ENCODE measurements around the gene PYDC1.
"Not testable (repeated sequence)": the region's sequence is repeated elsewhere in the genome, so short reads cannot be mapped to it uniquely, and the experiment has no call there.

The PYDC1 gene

GRCh38 chr16:31181102-31181830 lies 35.7 kb downstream of the PYDC1 start:
- peak overlapping the region; percentile 100 for H3K27ac Mint-ChIP-seq
- peaks cover 26% of the 10 kb centered on the region for H3K36me3 Mint-ChIP-seq
- peaks cover 65% of the 10 kb centered on the region for H3K4me1 Mint-ChIP-seq (ENCODE audit: low read depth)
- no peaks in the 10 kb centered on the region for H3K27me3 Mint-ChIP-seq
- no peaks in the 10 kb centered on the region for H3K9me3 Mint-ChIP-seq (ENCODE audit: low read depth)
- peak overlapping the region; percentile 99 for H3K4me3 Mint-ChIP-seq

- Mint-ChIP-seq H3K36me3 (peaks cover 17% of the 10 kb centered on the region), H3K9me3 (ENCODE audit: low read depth) (no peaks in the 10 kb centered on the region), H3K27ac (peak within 1 kb of the TSS; percentile 100), H3K4me3 (peak within 1 kb of the TSS; percentile 99), H3K27me3 (no peaks in the 10 kb centered on the region), H3K4me1 (ENCODE audit: low read depth) (peaks cover 52% of the 10 kb centered on the region)
These were observed 37.0 kb downstream of the PYDC1 start, which contains the start of gene FUS for GRCh38 chr16:31179747-31180459. Gene FUS (plus strand): TSS chr16:31180139. CDS start chr16:31180215, 76 bp downstream.

- H3K4me3 Mint-ChIP-seq = peak overlapping the region; percentile 99
- H3K27me3 Mint-ChIP-seq = no peaks in the 10 kb centered on the region
- peak overlapping the region; percentile 100 for H3K27ac Mint-ChIP-seq
- peaks cover 17% of the 10 kb centered on the region for H3K36me3 Mint-ChIP-seq
- no peaks in the 10 kb centered on the region for H3K9me3 Mint-ChIP-seq (ENCODE audit: low read depth)
- H3K4me1 Mint-ChIP-seq (ENCODE audit: low read depth) = peaks cover 49% of the 10 kb centered on the region
These were observed 37.7 kb downstream of the PYDC1 start for GRCh38 chr16:31179219-31179746.

- Mint-ChIP-seq H3K9me3 (ENCODE audit: low read depth) (no peaks in the 10 kb centered on the region), H3K36me3 (peaks cover 8% of the 10 kb centered on the region), H3K4me1 (ENCODE audit: low read depth) (peaks cover 28% of the 10 kb centered on the region), H3K4me3 (peak overlapping the region; percentile 77), H3K27ac (peak overlapping the region; percentile 81), H3K27me3 (no peaks in the 10 kb centered on the region)
These were observed 39.8 kb downstream of the PYDC1 start for GRCh38 chr16:31177136-31177535.

- not testable (repeated sequence) for H3K9me3 Mint-ChIP-seq (ENCODE audit: low read depth); H3K4me1 Mint-ChIP-seq (ENCODE audit: low read depth); H3K27me3 Mint-ChIP-seq; H3K27ac Mint-ChIP-seq; H3K36me3 Mint-ChIP-seq; H3K4me3 Mint-ChIP-seq
These were observed 46.9 kb downstream of the PYDC1 start for GRCh38 chr16:31170048-31170447.

GRCh38 chr16:31168848-31169247 lies 48.1 kb downstream of the PYDC1 start:
- Mint-ChIP-seq H3K9me3 (ENCODE audit: low read depth) (no peaks in the 10 kb centered on the region), H3K36me3 (no peaks in the 10 kb centered on the region), H3K4me3 (no peak overlapping the region), H3K27me3 (no peaks in the 10 kb centered on the region), H3K4me1 (ENCODE audit: low read depth) (no peaks in the 10 kb centered on the region), H3K27ac (no peak overlapping the region)

GRCh38 chr16:31167315-31167714 lies 49.6 kb downstream of the PYDC1 start:
- Mint-ChIP-seq H3K27ac (no peak overlapping the region), H3K4me3 (no peak overlapping the region), H3K36me3 (no peaks in the 10 kb centered on the region), H3K27me3 (no peaks in the 10 kb centered on the region), H3K4me1 (ENCODE audit: low read depth) (no peaks in the 10 kb centered on the region), H3K9me3 (ENCODE audit: low read depth) (no peaks in the 10 kb centered on the region)

Data from activated naive CD8-positive, alpha-beta T cell (primary cell).